ENCODE data around the gene SLC30A3.
A peak's percentile ranks its signal among the peaks of the same experiment; 100 is the strongest.

Gene SLC30A3

GRCh38 chr2:27231921-27232320 lies 30.9 kb downstream of the SLC30A3 start:
- H3K27ac ChIP-seq (ENCODE audit: low read length) = no peak overlapping the region
- no peaks in the 10 kb centered on the region for H3K27me3 ChIP-seq (ENCODE audit: control insufficient read depth in 1 of 2, insufficient read depth in 2 of 2, low read length in 2 of 2)
- H3K36me3 ChIP-seq (ENCODE audit: control insufficient read depth in 2 of 2, insufficient read depth in 2 of 2, low read length in 2 of 2) = peaks cover 51 to 59% of the 10 kb centered on the region in 2 donors
- no peaks in the 10 kb centered on the region for H3K9me3 ChIP-seq (ENCODE audit: control insufficient read depth in 2 of 2, low read length in 2 of 2)
- H3K4me3 ChIP-seq (ENCODE audit: low read length in 2 of 2) = no peak overlapping the region
- H3K9ac ChIP-seq (ENCODE audit: low read length in 2 of 2) = no peak overlapping the region
- H3K4me1 ChIP-seq (ENCODE audit: control insufficient read depth, insufficient read depth, low read length) = no peaks in the 10 kb centered on the region

GRCh38 chr2:27227501-27227900 lies 35.3 kb downstream of the SLC30A3 start:
- H3K27ac ChIP-seq (ENCODE audit: low read length) = no peak overlapping the region
- H3K4me1 ChIP-seq (ENCODE audit: control insufficient read depth, insufficient read depth, low read length) = no peaks in the 10 kb centered on the region
- H3K36me3 ChIP-seq (ENCODE audit: control insufficient read depth in 2 of 2, insufficient read depth in 2 of 2, low read length in 2 of 2) = peaks cover 40 to 56% of the 10 kb centered on the region in 2 donors
- H3K27me3 ChIP-seq (ENCODE audit: control insufficient read depth in 1 of 2, insufficient read depth in 2 of 2, low read length in 2 of 2) = no peaks in the 10 kb centered on the region
- H3K9me3 ChIP-seq (ENCODE audit: control insufficient read depth in 2 of 2, low read length in 2 of 2) = no peaks in the 10 kb centered on the region
- H3K9ac ChIP-seq (ENCODE audit: low read length in 2 of 2) = no peak overlapping the region
- no peak overlapping the region for H3K4me3 ChIP-seq (ENCODE audit: low read length in 2 of 2)

- no peaks in the 10 kb centered on the region for H3K4me1 ChIP-seq (ENCODE audit: control insufficient read depth, insufficient read depth, low read length)
- H3K9me3 ChIP-seq (ENCODE audit: control insufficient read depth in 2 of 2, low read length in 2 of 2) = no peaks in the 10 kb centered on the region
- H3K9ac ChIP-seq (ENCODE audit: low read length in 2 of 2) = no peak overlapping the region
- peaks cover 33 to 49% of the 10 kb centered on the region in 2 donors for H3K36me3 ChIP-seq (ENCODE audit: control insufficient read depth in 2 of 2, insufficient read depth in 2 of 2, low read length in 2 of 2)
- no peak overlapping the region for H3K4me3 ChIP-seq (ENCODE audit: low read length in 2 of 2)
- H3K27ac ChIP-seq (ENCODE audit: low read length) = no peak overlapping the region
- no peaks in the 10 kb centered on the region for H3K27me3 ChIP-seq (ENCODE audit: control insufficient read depth in 1 of 2, insufficient read depth in 2 of 2, low read length in 2 of 2)
Observed at GRCh38 chr2:27225526-27225925, 37.3 kb downstream of the SLC30A3 start.

- no peak overlapping the region for H3K27ac ChIP-seq (ENCODE audit: low read length)
- no peak overlapping the region for H3K4me3 ChIP-seq (ENCODE audit: low read length in 2 of 2)
- H3K27me3 ChIP-seq (ENCODE audit: control insufficient read depth in 1 of 2, insufficient read depth in 2 of 2, low read length in 2 of 2) = no peaks in the 10 kb centered on the region
- H3K36me3 ChIP-seq (ENCODE audit: control insufficient read depth in 2 of 2, insufficient read depth in 2 of 2, low read length in 2 of 2) = peaks cover 33 to 49% of the 10 kb centered on the region in 2 donors
- H3K9me3 ChIP-seq (ENCODE audit: control insufficient read depth in 2 of 2, low read length in 2 of 2) = no peaks in the 10 kb centered on the region
- no peaks in the 10 kb centered on the region for H3K4me1 ChIP-seq (ENCODE audit: control insufficient read depth, insufficient read depth, low read length)
- no peak overlapping the region for H3K9ac ChIP-seq (ENCODE audit: low read length in 2 of 2)
Observed at GRCh38 chr2:27223416-27223815, 39.4 kb downstream of the SLC30A3 start.

- H3K36me3 ChIP-seq (ENCODE audit: control insufficient read depth in 2 of 2, insufficient read depth in 2 of 2, low read length in 2 of 2) = peaks cover 30 to 47% of the 10 kb centered on the region in 2 donors
- H3K27me3 ChIP-seq (ENCODE audit: control insufficient read depth in 1 of 2, insufficient read depth in 2 of 2, low read length in 2 of 2) = no peaks in the 10 kb centered on the region
- peaks cover 8% of the 10 kb centered on the region for H3K4me1 ChIP-seq (ENCODE audit: control insufficient read depth, insufficient read depth, low read length)
- H3K4me3 ChIP-seq (ENCODE audit: low read length in 2 of 2) = no peak overlapping the region
- no peak overlapping the region for H3K27ac ChIP-seq (ENCODE audit: low read length)
- no peak overlapping the region for H3K9ac ChIP-seq (ENCODE audit: low read length in 2 of 2)
- no peaks in the 10 kb centered on the region for H3K9me3 ChIP-seq (ENCODE audit: control insufficient read depth in 2 of 2, low read length in 2 of 2)
Observed at GRCh38 chr2:27222407-27222806, 40.4 kb downstream of the SLC30A3 start.

GRCh38 chr2:27221166-27221565 lies 41.7 kb downstream of the SLC30A3 start:
- H3K4me3 ChIP-seq (ENCODE audit: low read length in 2 of 2) = no peak overlapping the region
- H3K4me1 ChIP-seq (ENCODE audit: control insufficient read depth, insufficient read depth, low read length) = peaks cover 16% of the 10 kb centered on the region
- no peaks in the 10 kb centered on the region for H3K27me3 ChIP-seq (ENCODE audit: control insufficient read depth in 1 of 2, insufficient read depth in 2 of 2, low read length in 2 of 2)
- no peak overlapping the region for H3K27ac ChIP-seq (ENCODE audit: low read length)
- H3K36me3 ChIP-seq (ENCODE audit: control insufficient read depth in 2 of 2, insufficient read depth in 2 of 2, low read length in 2 of 2) = peaks cover 21 to 36% of the 10 kb centered on the region in 2 donors
- H3K9ac ChIP-seq (ENCODE audit: low read length in 2 of 2) = no peak overlapping the region
- H3K9me3 ChIP-seq (ENCODE audit: control insufficient read depth in 2 of 2, low read length in 2 of 2) = no peaks in the 10 kb centered on the region

- H3K9me3 ChIP-seq (ENCODE audit: control insufficient read depth in 2 of 2, low read length in 2 of 2) = no peaks in the 10 kb centered on the region
- H3K27me3 ChIP-seq (ENCODE audit: control insufficient read depth in 1 of 2, insufficient read depth in 2 of 2, low read length in 2 of 2) = no peaks in the 10 kb centered on the region
- peaks cover 17 to 28% of the 10 kb centered on the region in 2 donors for H3K36me3 ChIP-seq (ENCODE audit: control insufficient read depth in 2 of 2, insufficient read depth in 2 of 2, low read length in 2 of 2)
- no peak overlapping the region for H3K4me3 ChIP-seq (ENCODE audit: low read length in 2 of 2)
- H3K4me1 ChIP-seq (ENCODE audit: control insufficient read depth, insufficient read depth, low read length) = peaks cover 16% of the 10 kb centered on the region
- H3K27ac ChIP-seq (ENCODE audit: low read length) = no peak overlapping the region
- H3K9ac ChIP-seq (ENCODE audit: low read length in 2 of 2) = no peak overlapping the region
Observed at GRCh38 chr2:27220091-27220490, 42.8 kb downstream of the SLC30A3 start.

GRCh38 chr2:27219091-27219490 lies 43.8 kb downstream of the SLC30A3 start:
- no peak overlapping the region for H3K4me3 ChIP-seq (ENCODE audit: low read length in 2 of 2)
- H3K4me1 ChIP-seq (ENCODE audit: control insufficient read depth, insufficient read depth, low read length) = peaks cover 16% of the 10 kb centered on the region
- H3K9ac ChIP-seq (ENCODE audit: low read length in 2 of 2) = no peak overlapping the region
- H3K27ac ChIP-seq (ENCODE audit: low read length) = no peak overlapping the region
- H3K36me3 ChIP-seq (ENCODE audit: control insufficient read depth in 2 of 2, insufficient read depth in 2 of 2, low read length in 2 of 2) = peaks cover 13 to 19% of the 10 kb centered on the region in 2 donors
- H3K9me3 ChIP-seq (ENCODE audit: control insufficient read depth in 2 of 2, low read length in 2 of 2) = no peaks in the 10 kb centered on the region
- no peaks in the 10 kb centered on the region for H3K27me3 ChIP-seq (ENCODE audit: control insufficient read depth in 1 of 2, insufficient read depth in 2 of 2, low read length in 2 of 2)

- Histone ChIP-seq H3K27ac (ENCODE audit: low read length) (no peak overlapping the region), H3K36me3 (ENCODE audit: control insufficient read depth in 2 of 2, insufficient read depth in 2 of 2, low read length in 2 of 2) (peaks cover 13 to 15% of the 10 kb centered on the region in 2 donors), H3K27me3 (ENCODE audit: control insufficient read depth in 1 of 2, insufficient read depth in 2 of 2, low read length in 2 of 2) (no peaks in the 10 kb centered on the region), H3K9ac (ENCODE audit: low read length in 2 of 2) (no peak overlapping the region), H3K4me1 (ENCODE audit: control insufficient read depth, insufficient read depth, low read length) (peaks cover 16% of the 10 kb centered on the region), H3K4me3 (ENCODE audit: low read length in 2 of 2) (no peak overlapping the region), H3K9me3 (ENCODE audit: control insufficient read depth in 2 of 2, low read length in 2 of 2) (no peaks in the 10 kb centered on the region)
Observed at GRCh38 chr2:27218614-27219013, 44.2 kb downstream of the SLC30A3 start.

GRCh38 chr2:27217173-27218121 lies 45.4 kb downstream of the SLC30A3 start, which contains the start of gene CAD:
Gene CAD (plus strand): TSS chr2:27217369. CDS start chr2:27217552, 183 bp downstream.
- Histone ChIP-seq H3K4me3 (ENCODE audit: low read length in 2 of 2) (peak within 1 kb of the TSS; percentile 83 to 86), H3K4me1 (ENCODE audit: control insufficient read depth, insufficient read depth, low read length) (peaks cover 23% of the 10 kb centered on the region), H3K27me3 (ENCODE audit: control insufficient read depth in 1 of 2, insufficient read depth in 2 of 2, low read length in 2 of 2) (no peaks in the 10 kb centered on the region), H3K27ac (ENCODE audit: low read length) (peak within 1 kb of the TSS; percentile 62), H3K9ac (ENCODE audit: low read length in 2 of 2) (peak within 1 kb of the TSS; percentile 69 to 72), H3K36me3 (ENCODE audit: control insufficient read depth in 2 of 2, insufficient read depth in 2 of 2, low read length in 2 of 2) (peaks cover 7 to 10% of the 10 kb centered on the region in 2 donors), H3K9me3 (ENCODE audit: control insufficient read depth in 2 of 2, low read length in 2 of 2) (no peaks in the 10 kb centered on the region)
